Activated CD8-positive, alpha-beta memory T cell treated with anti-CD3 and anti-CD28 coated beads, Interleukin-2, amount 50 U/mL, for 1 hour (primary cell): Measurements from ENCODE around the gene SHANK2.

Source experiments
- DNase-seq: peaks from one replicate; pipeline ENCODE4 v3.0.0-alpha.2; 2020; ENCODE audit errors: extremely low read depth

Gene SHANK2

DNA sequence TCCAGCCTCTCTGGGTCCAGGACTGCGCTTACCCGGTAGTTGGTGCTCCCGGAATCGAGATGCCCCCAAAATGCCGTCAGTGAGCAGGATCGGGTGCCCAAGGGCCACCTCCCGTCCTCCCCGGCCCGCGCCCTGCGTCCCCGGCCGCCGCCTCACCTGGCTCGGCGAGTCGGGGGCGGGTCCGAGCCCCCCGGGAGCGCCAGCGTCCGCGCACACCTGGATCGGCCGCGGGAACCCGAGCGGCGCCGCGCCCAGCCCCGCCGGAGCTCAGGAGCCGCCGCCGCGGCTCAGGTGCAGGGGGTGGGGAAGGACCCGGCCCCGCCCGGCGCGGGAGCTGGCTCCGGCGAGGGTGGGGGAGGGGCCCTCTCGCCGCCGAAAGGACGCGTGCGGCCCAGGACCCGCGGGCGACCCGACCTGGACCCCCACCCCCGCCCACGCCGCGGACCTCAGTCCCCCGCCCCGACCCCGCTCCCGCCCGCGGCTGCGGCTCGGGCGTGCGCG lies at the start of gene SHANK2:
Gene SHANK2 (minus strand): TSS at position 309 of the 501 bp plus-strand sequence. CDS start 105,251 bp downstream, outside the sequence.
- no peak for DNase-seq

DNA sequence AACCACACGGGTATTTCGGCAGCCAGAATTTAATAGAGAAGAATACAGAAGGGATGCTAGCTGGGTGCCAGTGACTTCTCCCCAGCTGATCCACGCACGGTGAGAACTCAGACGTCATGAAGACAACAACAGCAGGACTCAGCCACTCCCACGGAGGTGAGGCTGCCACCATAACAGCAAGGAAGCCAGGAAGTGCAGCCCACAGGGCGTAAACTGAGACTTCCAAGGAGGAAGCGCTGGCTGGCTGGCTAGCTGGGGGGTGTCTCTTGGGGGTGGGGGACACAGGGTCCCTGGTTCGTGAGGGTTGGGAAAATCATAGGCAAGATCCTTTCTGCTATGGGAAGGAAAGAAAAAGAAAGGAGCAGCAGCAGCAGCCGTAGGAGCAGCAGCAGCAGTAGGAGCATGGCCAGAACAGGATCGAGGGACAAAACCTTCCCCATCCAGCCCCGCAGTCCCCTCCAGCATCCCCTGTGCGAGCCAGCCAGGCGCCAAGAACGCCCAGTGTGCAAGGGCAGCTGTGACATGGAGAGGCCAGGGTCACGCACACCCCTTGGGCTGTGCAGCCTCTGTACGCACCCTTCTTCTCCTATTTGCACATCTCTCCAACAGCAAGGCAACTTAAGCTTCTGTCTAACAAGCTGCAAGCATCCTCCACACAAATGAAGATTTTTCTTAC lies 49.6 kb upstream of the SHANK2 start:
- DNase-seq, result no peak

DNA sequence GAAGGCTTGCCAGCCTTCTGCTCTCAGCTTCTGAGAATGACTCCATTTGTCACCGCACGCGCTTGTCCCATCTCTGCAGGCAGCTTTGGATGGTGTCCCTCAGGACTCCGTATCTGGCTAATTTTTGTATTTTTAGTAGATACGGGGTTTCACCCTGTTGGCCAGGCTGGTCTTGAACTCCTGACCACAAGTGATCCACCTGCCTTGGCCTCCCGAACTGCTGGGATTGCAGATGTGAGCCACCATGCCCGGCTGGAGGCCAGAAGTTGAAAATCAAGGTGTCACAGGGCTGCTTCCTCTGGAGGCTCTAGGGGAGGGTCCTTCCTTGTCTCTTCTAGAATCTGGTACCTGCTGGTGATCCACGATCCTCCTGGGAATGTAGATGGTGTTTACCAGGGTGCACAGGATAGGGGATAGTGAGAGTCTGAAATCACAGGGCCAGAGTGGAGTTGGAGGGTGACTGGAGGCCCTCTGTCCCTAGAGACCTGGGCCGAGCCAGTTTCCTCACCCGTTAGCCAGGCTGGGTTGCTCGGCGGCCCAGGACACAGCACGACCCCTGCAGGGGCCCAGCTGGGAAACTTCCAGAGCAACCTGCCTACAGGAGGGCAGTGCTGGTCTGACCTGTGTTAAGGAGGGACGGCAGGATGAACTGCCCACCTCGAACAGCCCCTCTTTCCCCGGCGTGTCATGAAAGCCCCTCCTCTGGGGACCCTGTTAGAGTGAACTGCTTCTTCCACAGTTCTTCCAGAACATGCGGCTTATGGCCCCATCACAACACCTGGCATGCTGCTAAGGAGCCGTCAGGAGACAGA lies 48.9 kb upstream of the SHANK2 start:
- DNase-seq, result no peak

DNA sequence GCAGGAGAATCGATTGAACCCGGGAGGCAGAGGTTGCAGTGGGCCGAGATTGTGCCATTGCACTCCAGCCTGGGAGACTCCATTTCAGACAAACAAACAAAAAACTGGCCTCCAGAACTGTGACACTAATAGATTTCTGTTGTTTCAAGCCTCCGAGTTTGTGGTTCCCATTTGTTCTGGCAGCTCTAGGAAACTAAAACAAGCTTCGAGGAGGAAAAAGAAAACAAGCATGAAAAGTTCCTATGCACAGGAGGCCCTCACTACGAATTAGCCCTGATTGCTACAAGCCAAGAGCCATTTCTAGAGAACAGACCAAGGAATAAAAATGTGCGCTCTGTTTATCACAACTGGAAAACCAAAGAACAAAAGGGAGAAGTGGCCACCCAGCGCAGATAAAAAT lies 47.8 kb upstream of the SHANK2 start:
- DNase-seq, result no peak

DNA sequence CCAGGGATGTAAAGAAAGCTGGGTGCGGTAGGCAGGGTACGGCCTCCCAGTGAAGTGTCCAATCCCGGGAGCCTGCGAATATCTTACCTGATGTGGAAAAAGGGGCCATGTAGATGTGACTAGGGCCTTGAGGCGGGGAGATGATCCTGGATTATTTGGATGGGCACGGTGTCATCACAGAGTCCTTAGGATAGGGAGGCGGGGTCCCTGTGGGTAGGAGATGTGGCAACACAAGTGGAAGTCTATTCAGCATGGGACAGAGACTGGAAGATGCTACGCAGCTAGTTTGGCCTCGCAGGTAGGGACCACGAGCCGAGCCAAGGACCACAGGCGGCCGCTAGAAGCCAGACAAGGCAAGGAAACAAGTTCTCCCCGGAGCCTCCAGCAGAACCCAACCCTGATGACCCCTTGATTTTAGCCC lies 46.4 kb upstream of the SHANK2 start:
- DNase-seq, result no peak

DNA sequence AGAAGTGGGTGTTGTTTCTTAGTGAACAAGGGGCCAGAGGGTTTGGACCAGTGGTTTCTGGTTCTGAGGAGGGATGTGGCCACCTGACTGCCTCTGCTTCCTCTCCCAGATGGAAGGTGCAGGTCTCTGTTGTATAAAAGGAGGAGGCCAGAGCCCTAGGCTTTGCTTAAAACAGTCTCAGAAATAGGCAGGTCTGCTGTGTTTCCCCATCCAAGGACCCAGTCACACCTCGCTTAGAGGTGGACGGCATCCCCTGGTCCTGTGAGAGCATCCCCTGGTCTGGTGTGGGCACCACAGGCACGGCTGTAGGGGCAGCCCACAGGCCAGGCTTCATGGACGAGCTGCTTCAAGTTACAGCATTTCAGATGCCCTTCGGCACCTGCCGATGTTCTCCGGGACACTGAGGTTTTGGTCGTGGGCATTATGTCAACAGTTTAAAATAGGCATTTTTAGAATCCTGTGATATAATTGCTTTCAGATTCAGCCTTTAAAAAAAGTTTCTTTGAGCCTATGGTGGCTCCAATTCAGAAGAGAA lies 45.7 kb upstream of the SHANK2 start:
- no peak for DNase-seq

DNA sequence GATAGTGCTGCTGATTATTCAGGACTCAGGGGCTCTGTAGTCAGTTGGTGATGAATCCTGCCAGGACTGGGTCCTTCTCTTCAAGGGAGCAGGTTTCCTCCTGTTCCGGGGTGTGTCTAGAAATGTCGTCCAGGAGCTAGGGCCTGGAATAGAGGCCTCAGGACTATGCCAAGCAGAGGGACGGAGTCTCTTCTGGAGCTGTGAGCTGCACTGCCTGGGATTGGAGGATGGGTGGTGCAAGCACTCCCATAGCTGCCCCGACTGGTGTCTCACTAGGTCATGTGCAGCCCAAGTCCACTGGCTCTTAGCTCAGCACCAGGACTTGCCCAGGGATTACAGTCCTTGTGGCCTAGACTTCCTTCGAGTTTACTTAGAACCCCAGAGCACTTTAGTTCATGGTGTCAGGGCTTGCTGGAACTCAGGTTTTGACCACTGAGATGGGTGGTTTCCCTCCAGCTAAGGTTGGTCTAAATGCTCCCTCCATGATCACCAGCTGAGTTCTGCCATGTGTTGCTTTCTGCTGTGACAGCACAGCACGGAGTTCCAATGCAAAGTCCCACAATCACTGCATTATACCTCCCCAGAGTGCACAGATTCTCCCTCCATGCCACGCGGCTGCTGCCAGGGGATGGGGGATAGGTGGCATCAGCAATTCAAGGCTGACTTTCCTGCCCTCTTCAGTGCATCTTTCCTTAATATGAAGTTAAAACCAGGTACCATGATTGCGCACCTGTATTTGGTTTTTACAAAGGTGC lies 42.6 kb upstream of the SHANK2 start:
- DNase-seq, result no peak

DNA sequence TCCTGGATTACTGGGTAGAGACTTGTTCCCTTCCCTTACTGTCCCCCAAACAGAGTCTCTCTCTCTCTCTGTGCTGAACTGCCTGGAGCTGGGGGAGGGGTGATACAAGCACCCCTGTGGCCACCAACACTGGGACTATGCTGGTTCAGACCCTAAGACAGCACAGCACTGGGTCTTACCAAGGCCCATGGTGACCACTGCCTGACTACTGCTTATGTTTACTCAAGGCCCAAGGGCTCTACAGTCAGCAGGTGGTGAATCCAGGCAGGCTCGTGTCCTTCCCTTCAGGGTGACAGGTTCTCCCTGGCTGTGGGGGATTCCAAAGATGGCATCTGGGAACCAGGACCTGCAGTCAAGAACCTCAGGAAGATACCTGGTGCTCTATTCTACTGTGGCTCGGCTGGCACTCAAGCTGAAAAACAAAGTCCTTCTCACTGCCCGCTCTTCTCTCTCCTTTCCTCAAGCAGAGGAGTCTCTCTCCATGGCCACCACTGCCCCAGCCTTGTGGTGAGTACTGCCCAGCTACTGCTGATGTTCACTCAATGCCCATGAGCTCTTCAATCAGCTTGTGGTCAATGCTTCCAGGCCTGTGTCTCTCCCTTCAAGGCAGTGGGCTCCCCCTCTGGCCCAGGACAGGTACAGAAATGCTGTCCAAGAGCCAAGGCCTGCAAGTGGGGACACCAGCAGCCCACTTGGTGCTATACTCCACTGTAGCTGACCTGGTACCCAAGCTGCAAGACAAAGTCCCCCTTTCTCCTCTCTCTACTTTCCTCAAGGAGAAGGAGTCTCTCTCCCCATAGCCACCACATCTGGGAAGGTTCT lies 41.8 kb upstream of the SHANK2 start:
- DNase-seq, result no peak

DNA sequence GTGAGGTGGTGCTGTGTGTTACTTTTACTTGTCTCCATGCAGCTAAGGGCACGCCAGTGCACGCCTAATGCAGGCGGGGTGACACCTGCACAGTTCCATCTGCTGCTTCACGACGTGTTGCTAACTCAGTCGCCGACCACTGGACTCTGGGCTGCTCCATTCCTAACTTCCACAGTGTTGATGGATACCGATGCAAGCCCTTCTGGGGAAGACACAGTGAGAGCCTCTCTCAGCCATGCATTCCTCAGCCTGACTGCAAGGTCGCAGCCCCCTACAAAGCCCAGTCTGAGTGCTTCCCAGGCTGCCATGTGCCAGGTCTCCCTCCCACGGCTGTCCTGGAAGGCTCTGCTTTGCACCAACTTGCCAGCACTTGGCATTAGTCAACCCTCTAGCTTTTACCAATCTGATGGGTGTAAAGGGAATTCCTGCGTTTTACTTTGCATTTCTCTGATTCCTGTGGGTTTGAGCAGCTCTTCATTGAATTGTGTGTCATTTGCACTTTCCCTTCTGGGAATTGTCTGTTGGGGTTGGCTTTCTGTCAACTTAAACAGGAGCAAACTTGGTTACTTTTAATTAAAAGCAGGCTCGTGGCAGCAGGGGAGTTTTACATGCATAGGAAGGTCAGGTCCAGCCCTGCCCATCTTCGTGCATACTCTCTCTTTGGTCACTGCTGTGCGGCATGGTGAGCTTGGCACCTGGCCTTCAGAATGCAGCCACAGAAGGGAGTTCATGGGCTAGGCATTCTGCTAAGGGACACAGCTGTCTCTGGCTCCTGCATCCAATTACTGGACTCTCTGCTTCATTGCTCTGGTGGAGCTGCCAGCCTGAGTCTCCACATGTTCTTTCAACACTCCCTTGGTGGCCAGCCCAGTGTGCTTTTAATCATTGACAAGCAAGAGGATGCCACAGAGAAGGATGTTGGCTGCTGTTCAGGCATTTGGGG lies 34.6 kb upstream of the SHANK2 start:
- no peak for DNase-seq

DNA sequence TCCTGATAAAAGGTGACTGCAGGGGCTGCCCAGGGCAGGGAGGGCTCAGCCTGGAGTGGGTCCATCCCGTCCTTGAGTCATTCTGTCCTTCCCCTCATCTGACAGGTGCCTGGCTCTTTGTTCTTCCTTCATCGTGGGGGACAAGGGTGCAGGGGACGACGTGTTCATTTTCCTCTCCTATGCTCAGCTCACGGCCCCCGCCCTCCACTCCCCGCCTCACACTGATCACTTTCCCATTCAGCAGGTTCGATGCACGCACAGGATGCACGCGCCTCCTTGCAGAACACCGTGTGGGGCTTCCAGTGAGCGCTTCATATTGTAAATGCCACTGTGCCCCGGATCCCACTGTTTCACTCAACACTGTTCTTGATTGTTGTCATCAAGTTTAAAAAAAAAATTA lies 32.7 kb upstream of the SHANK2 start:
- no peak for DNase-seq

DNA sequence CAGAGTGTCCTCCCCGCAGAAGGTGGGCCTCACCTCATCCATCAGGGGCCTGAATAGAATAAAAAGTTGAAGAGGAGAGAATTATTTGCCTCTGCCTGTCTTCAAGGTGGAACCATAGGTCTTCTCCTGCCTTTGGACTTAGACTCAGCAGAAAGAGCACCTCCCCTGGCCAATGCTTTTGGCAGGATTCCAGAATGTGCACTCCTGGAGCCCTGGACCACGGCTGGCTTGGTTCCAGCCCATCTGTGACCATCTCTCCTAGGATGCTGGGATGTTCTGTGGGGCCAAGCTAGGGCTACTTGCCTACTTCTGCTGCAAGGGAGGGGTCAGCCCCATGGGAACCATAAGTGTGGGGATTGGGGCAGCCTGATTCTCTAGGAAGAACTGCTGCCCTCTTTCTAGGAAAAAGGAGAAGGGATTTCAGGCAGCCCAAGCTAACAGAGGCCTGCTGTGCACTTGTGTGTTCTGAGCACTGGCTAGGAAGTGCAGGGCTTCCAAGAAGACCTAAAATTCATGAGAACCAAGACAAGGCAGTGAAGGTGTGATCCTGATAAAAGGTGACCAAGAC lies 32.2 kb upstream of the SHANK2 start:
- no peak for DNase-seq

DNA sequence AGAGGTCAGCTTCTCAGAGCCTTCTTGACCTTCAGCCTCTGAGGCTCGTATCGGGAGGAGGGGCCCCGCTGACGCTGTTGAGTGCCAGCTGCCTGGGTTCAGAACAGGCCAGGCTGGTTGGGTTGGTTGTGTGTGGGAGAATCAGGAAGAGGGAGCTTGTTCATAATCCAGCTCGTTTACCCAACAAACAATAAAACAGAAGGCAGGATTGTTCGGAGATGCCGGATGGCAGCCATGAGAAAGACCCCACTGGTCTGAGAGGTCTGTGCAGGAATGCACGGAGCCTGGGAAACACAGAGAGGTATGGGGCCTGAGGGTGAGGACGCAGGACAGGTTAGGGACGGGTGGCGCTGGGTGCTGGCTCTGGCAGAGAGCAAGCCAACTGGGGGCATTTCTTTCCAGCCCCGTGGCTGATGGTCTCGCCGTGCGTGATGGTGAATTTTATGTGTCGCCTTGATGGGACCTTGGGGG lies 31.6 kb upstream of the SHANK2 start:
- no peak for DNase-seq

DNA sequence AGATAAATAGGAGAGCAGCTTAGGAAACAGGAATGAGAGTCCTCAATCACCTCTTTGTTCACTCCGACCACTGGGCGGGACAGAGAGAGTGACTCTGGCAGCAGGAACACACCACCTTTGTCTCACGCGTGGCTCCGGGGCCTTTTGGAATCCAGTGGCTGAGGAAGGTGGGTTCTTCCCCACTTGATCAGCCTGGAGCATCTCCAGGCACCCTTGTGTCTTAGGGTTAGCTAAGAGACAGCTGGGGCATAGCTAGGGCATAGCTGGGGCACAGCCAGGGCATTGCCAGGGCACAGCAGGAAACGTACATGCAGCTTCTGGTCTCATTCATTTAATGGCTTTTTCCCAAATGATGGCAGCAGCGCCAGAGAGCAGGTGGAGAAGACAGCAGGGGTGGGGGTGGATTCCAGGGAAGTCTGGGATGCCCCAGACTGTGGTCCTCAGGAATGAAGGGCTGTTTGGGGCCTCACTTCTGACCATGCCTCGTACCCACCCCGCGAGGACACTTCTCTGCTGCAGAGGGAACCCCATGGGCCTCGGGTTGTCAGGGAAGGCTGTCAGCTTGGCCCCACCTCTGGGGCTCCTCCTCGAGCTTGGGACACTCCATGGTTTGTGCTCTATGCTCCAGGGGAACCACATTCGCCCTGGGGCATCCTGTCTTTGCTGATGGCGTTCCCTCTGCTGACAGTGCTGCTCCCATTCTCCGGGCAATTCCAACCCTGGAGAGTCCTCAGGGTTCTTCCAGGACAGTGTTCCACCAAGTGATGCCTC lies 30.4 kb upstream of the SHANK2 start:
- DNase-seq, result no peak

DNA sequence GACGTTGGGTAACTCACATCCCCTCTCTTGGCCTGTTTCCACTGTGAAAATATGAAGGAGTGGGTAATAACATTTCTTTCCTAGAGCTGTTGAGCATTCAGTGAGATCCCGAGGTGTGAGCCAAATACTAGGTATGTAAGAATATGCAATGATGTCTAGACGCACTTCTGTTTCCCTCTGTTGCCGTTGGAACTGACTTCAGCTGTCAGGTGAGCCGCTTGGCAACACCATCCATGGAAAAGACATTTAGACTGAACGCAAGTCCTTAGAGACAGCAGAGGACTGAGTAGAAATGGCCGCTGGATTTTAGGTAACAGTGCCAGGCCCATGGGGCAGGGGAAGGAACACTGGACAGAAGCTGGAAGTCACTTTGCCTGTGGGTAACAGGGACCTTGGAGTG lies 29.5 kb upstream of the SHANK2 start:
- DNase-seq, result no peak

DNA sequence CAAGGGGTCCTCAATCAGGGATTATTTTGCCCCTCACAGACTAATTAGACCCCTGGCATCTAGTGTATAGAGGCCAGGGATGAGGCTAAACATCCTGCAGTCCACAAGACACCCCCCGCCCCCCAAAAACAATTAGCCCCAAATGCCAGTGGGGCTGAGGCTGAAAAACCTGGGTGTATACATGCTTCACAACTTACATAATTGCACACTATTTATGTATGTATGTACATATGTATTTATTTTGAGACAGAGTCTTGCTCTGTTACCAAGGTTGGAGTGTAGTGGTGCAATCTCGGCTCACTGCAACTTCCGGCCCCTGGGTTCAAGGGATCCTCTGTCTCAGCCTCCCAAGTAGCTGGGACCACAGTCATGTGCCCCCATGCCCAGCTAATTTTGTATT lies 28.8 kb upstream of the SHANK2 start:
- DNase-seq, result no peak

DNA sequence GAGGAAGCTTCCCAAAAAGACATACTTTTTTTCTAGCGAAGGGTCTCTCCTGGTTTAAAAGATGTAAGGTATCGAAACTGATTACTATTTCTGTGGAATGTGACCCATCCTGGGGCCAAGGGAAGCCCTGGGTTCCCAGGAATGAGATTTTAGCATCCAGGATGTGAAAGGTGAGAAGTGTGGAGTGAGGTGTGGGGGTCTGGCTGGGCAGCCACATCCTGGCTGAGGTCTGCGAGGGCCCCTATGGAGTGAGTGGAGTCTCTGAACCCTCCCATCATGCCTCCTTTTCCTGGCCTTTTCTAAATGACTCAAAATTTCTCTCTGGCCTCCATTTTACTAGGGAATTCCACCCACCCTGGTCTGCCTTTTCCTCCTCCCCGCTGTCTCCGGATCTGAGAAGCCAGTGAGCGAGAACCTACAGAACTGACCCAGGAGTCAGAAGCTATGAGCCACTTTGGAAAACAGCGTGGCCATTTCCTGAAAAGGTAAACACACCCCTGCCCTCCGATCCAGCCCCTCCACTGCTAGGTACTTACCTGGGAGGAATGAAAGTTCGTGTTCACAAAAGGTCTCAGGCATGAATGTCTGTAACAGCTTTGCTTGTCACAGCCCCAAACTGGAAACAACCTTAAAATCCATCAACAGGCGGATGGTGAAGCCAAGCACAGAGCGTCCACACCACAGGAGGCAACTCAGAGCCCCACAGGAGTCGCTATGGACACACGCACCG lies 27.7 kb upstream of the SHANK2 start:
- no peak for DNase-seq

DNA sequence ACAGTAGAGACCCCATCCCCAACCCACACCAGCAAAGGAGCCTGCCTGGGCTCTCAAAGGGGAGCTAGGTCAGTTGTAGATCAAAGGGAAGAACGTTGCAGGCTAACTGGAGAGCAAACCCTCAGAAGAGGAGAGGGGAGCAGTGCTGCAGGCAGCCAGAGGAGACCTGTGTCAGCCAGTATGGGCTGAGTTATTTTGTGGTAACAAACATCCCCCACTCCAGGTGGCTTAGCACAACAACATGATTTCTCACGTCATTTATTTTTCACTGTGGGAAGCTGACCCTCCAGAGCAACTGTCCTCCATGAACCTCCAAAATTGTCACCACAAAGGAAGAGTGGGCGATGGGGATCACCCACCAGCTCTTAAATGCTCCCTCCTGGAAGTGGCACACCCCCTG lies 19.8 kb upstream of the SHANK2 start:
- no peak for DNase-seq
